Activated CD4-positive, alpha-beta T cell treated with anti-CD3 and anti-CD28 coated beads, Interleukin-2, amount 10 ng/mL, durations not matched to agents 24 days and 14 days (primary cell): ENCODE data around the gene CHAC2. TPM values are rescaled to one million over a fixed set of nuclear protein-coding genes. Genes with fewer than 3 reads are reported as not detected.
"Not testable (repeated sequence)": the region's sequence is repeated elsewhere in the genome, so short reads cannot be mapped to it uniquely, and the experiment has no call there.

Source experiments
- DNase-seq: peaks from one replicate; pipeline ENCODE4 v3.0.0; 2022
- H3K27ac Mint-ChIP-seq: one replicate; pipeline ENCODE4 v1.8.0; 2022; ENCODE audit warnings: mild to moderate bottlenecking, mixed read lengths
- H3K27me3 Mint-ChIP-seq: one replicate; pipeline ENCODE4 v1.8.0; 2022; ENCODE audit warnings: mixed read lengths
- H3K36me3 Mint-ChIP-seq: one replicate; pipeline ENCODE4 v1.8.0; 2022; ENCODE audit warnings: low read depth, mild to moderate bottlenecking, mixed read lengths
- H3K4me1 Mint-ChIP-seq: one replicate; pipeline ENCODE4 v1.8.0; 2021; ENCODE audit warnings: mixed read lengths
- H3K4me3 Mint-ChIP-seq: one replicate; pipeline ENCODE4 v1.8.0; 2022; ENCODE audit warnings: mild to moderate bottlenecking, moderate library complexity, mixed read lengths
- H3K9me3 Mint-ChIP-seq: one replicate; pipeline ENCODE4 v1.8.0; 2021; ENCODE audit warnings: mixed read lengths
- intact Hi-C: fragments of 100-400 bp; cut with micrococcal nuclease; formaldehyde crosslinking; loops from one replicate; pipeline ENCODE4 v1.15.1; 2023
- total RNA-seq: library from RNA; stranded (reverse); gene quantifications from 2 replicates; pipeline ENCODE4 v1.2.3, GENCODE V29; 2022

CHAC2 gene
- total RNA-seq, 1 donor from 2014 or later, result 27.4 TPM

DNA sequence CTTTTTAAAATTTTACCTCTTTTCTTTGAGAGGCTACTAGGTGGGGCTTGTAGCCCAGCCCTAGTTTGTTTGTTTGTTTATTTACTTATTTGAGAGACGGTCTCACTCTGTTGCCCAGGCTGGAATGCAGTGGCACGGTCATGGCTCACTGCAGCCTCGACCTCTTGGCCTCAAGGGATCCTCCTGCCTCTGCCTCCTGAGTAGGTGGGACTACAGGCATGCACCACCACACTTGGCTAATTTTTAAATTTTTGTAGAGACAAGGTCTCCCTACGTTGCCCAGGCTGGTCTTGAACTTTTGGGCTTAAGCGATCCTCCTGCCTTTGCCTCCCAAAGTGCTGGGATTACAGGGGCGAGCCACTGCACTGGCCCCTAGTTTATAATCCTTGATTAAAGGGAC, 54.2 kb downstream of the CHAC2 start:
- Mint-ChIP-seq H3K27ac (no peak overlapping the region), H3K4me3 (no peak overlapping the region), H3K4me1 (no peaks in the 10 kb centered on the region), H3K36me3 (peaks cover 10% of the 10 kb centered on the region), H3K9me3 (no peaks in the 10 kb centered on the region), H3K27me3 (no peaks in the 10 kb centered on the region)
- DNase-seq, result no peak
- intact Hi-C loops, result no loop called here

DNA sequence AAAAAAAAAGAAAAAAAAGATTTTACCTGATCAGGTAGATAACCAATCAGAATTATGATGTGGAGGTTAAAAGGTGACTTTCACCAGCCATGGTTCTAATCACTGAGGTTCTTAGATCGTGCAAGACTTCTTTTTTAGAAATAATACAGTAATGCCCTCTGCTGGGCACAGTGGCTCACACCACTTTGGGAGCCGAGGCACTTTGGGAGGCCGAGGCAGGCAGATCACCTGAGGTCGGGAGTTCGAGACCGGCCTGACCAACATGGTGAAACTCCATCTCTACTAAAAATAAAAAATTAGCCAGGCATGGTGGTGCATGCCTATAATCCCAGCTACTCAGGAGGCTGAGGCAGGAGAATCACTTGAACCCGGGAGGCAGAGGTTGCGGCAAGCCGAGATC, 56.0 kb downstream of the CHAC2 start:
- H3K4me1 Mint-ChIP-seq, intact Hi-C loops, H3K27ac Mint-ChIP-seq, H3K27me3 Mint-ChIP-seq, H3K4me3 Mint-ChIP-seq, H3K36me3 Mint-ChIP-seq, H3K9me3 Mint-ChIP-seq: not testable (repeated sequence)
- peak; percentile 61 for DNase-seq

Other genes with a start within 250 kb of the CHAC2 start
- gene ASB3, start 19.1 kb downstream of the CHAC2 start, total RNA-seq, result 19.6 and 24.0 TPM in 2 replicates
- gene ERLEC1, start 19.2 kb downstream of the CHAC2 start, total RNA-seq, result 24.1 and 24.9 TPM in 2 replicates
- gene GPR75, start 92.2 kb downstream of the CHAC2 start, total RNA-seq, result 2.5 and 3.1 TPM in 2 replicates
- gene PSME4, start 203.2 kb downstream of the CHAC2 start, total RNA-seq, result 49.6 and 52.1 TPM in 2 replicates